GM21390 (cell line): ENCODE data around the gene FSCN2.
"Not testable (repeated sequence)": the region's sequence is repeated elsewhere in the genome, so short reads cannot be mapped to it uniquely, and the experiment has no call there.

Experiments
- ATAC-seq: cut with Tn5 transposase; IDR thresholded peaks from one replicate; pipeline ENCODE4 v1.9.1; 2021; ENCODE audit not compliant: unreplicated experiment

Gene FSCN2

GRCh38 chr17:81573794-81574642, 45.8 kb downstream of the FSCN2 start:
- ATAC-seq = no peak

DNA sequence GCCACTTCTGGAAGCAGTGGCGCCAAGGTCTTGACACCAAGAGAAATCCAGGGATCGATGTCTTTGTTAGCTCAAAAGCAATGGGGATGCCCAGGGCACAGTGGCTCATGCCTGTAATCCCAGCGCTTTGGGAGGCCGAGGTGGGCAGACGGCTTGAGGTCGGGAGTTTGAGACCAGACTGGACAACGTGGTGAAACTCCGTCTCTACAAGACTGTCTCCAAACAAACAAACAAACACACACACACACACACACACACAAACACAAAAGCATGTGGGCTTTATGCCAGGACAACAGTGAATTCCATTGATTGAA, 46.4 kb downstream of the FSCN2 start:
- no peak for ATAC-seq

- ATAC-seq = no peak
Observed at GRCh38 chr17:81575836-81576235, 47.7 kb downstream of the FSCN2 start.

DNA sequence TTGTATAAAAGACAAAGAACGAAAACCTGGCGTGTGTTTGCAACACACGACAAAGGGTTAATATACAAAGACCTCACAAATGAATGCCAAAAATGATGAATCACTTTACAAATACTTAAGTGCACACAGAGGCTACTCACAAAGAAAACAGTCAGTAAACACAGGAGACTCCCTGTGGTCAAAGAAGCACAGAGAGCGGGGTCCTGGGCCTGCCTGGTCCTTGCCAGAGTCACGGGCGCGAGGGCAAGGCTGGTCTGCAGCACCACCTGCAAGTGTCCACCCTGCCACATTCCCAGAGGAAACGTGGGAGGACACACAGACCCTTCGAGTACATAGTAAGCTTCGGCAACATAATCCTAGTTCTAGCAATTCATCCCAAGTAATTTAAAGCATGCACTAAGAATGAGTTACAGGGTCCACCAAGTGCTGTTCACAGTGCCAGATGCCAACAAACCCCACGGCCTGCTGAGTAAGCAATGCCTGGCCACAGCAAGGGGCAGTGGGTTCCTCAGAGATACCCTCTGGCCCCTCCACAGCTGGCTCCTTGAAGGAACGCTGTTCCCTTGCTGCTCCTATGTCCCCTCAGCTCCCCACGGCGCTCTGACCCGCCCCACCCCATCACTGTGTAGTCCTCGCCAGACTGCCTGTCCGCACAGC, 48.6 kb downstream of the FSCN2 start:
- ATAC-seq = no peak

GRCh38 chr17:81577278-81578000, 49.3 kb downstream of the FSCN2 start:
- no peak for ATAC-seq

GRCh38 chr17:81578038-81578441, 49.9 kb downstream of the FSCN2 start:
- no peak for ATAC-seq

DNA sequence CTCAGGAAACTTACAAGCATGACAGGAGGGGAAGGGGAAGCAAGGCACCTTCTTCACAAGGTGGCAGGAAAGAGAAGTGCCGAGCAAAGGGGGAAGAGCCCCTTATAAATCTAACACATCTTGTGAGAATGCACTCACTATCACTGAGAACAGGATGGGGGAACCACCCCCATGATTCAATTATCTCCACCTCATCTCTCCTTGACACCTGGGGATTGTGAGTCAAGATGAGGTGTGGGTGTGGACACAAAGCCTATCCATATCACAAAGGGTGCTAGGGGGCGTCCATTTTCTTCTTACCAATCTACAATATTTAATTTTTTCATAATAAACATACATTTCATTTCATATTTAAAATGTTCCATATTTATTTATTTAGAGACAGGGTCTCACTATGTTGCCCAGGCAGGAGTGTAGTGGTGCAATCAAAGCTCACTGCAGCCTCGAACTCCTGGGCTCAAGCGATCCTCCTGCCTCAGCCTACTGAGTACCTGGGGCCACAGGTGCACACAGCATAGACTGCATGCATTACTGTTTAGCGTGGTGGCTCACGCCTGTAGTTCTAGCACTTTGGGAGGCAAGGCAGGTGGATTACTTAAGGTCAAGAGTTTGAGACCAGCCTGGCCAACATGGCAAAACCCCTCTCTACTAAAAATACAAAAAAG, 50.5 kb downstream of the FSCN2 start:
- ATAC-seq = no peak

DNA sequence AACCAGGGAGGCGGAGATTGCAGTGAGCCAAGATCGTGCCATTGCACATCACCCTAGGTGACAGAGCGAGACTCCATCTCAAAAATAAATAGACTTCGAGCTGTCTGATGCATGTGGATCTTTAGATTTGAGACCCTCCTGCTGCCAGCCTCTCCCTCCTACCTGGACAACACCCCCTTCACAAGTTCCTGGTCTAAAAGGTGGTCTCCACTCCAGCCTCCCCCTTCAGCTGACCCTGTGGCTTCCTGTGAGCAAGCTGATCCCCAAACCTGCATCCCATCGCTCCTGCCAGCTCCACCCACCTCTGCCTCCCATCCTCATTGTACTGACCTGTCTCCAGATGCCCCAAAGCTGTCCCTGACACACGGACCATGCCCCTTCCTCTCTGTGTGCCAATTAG, 51.1 kb downstream of the FSCN2 start:
- no peak for ATAC-seq

DNA sequence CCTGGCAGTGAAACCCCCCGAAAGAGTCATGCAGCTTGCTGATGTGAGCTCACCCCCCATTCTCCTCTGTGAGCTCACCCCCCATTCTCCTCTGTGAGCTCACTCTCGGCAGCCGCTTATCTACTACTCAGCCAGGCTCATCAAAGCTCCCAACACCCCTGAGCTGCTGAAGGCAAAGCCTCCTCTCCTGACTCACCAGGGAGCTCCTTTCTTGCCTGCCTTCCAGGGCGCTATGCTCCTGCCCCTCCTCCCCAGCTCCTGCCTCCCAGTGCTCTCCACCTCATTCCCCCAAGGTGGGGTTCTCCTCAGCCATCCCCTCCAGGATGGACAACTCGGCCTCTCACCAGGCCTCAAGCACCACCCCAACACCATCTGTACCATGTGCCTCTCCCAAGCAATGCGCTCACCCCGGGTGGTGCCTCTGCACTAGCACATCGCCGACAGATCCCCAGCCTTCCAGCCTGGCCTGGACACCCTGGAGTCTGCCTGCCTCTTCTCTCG, 51.7 kb downstream of the FSCN2 start:
- no peak for ATAC-seq

DNA sequence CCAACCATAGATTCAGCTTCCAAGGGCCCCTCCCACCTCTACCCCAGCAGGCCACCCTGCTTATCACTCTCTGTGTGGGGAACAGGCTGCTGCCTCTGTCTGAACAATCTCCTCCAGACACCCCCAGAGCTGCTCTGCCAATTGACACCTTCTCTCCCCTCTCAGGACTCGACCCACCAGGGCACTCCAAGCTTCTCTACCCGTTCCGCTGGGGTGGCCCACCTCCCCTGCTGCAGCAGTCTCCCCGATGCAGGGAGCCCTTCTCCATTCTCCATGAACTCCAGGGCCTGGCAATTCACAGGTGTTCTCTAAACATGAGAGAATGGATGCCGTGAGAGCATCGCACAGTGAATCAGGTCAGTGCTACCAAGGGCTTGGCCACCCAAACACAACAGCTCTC, 52.3 kb downstream of the FSCN2 start:
- no peak for ATAC-seq

GRCh38 chr17:81581758-81582157, 53.6 kb downstream of the FSCN2 start:
- ATAC-seq = no peak

DNA sequence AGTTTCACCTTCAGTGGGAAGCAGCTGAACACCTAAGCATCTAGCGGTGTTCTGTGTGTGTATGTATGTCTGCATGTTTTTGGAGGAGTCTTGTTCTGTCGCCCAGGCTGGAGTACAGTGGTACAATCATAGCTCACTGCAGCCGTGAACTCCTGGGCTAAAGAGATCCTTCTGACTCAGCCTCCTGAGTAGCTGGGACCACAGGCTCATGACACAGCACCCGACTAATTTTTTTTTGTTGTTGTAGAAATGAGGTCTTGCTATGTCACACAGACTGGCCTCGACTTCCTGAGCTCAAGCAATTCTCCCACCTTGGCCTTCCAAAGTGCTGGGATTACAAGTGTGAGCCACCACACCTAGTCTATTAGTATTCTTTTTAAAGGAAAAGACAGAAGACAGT, 54.2 kb downstream of the FSCN2 start:
- no peak for ATAC-seq

GRCh38 chr17:81582749-81583148, 54.6 kb downstream of the FSCN2 start:
- ATAC-seq = no peak

DNA sequence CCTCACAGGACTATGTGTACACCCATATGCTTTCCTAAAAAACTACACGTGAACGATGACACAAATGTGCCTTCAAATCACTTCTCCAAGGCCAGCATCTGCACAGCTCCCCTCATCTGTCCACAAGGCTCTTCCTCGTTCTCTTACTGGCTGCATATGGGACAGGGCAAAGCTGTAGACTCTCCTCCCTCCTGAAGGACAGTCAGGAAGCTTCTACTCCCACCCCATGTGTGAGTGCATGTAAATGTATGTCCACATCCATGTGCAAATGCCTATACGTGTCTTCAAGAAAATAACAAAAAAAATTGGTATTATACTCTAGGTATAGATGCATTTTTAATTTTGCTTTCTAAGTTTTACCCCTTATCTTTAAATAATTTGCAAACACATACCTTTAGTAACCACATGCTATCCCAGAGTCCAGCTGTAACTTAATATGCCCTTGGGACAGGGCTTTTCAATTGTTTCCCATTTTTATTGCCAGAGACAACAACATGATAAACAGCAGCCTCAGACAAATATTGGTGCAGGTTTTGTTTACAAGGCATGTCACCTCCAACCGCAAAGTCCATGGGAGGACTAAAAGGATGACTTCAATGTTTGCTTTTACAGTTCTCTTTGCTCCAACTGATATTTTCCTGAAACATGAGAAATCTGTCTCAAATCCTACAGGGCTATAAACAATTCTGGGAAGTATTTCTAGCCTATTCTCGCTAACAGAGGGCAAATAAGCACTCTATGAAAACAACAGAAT, 55.6 kb downstream of the FSCN2 start:
- no peak for ATAC-seq

- not testable (repeated sequence) for ATAC-seq
Observed at GRCh38 chr17:81584771-81585170, 56.6 kb downstream of the FSCN2 start.

GRCh38 chr17:81586096-81586495, 57.9 kb downstream of the FSCN2 start:
- ATAC-seq = no peak
